GM19043 (cell line): ENCODE data around the gene ATXN2.
"Not testable (repeated sequence)": the region's sequence is repeated elsewhere in the genome, so short reads cannot be mapped to it uniquely, and the experiment has no call there.

Experiments
- ATAC-seq: cut with Tn5 transposase; IDR thresholded peaks from one replicate; pipeline ENCODE4 v1.9.1; 2021; ENCODE audit warnings: low read depth; ENCODE audit not compliant: unreplicated experiment

The ATXN2 gene

GRCh38 chr12:111578276-111578970 lies 20.7 kb downstream of the ATXN2 start:
- no peak for ATAC-seq

- no peak for ATAC-seq
Observed at GRCh38 chr12:111574797-111575443, 24.2 kb downstream of the ATXN2 start.

GRCh38 chr12:111573476-111573875 lies 25.6 kb downstream of the ATXN2 start:
- no peak for ATAC-seq

- no peak for ATAC-seq
Observed at GRCh38 chr12:111570084-111570961, 28.8 kb downstream of the ATXN2 start.

GRCh38 chr12:111569363-111570083 lies 29.6 kb downstream of the ATXN2 start:
- no peak for ATAC-seq

GRCh38 chr12:111560844-111561243 lies 38.3 kb downstream of the ATXN2 start:
- ATAC-seq = not testable (repeated sequence)

GRCh38 chr12:111558107-111558376 lies 41.1 kb downstream of the ATXN2 start:
- no peak for ATAC-seq

GRCh38 chr12:111557271-111558106 lies 41.6 kb downstream of the ATXN2 start:
- ATAC-seq = no peak

- ATAC-seq = no peak
Observed at GRCh38 chr12:111556676-111557075, 42.4 kb downstream of the ATXN2 start.

- not testable (repeated sequence) for ATAC-seq
Observed at GRCh38 chr12:111555313-111555712, 43.8 kb downstream of the ATXN2 start.

- ATAC-seq = no peak
Observed at GRCh38 chr12:111546758-111547383, 52.2 kb downstream of the ATXN2 start.

GRCh38 chr12:111546171-111546570 lies 52.9 kb downstream of the ATXN2 start:
- ATAC-seq = no peak

- ATAC-seq = no peak
Observed at GRCh38 chr12:111544032-111544431, 55.1 kb downstream of the ATXN2 start.

- no peak for ATAC-seq
Observed at GRCh38 chr12:111532751-111533150, 66.4 kb downstream of the ATXN2 start.

GRCh38 chr12:111529424-111530368 lies 69.4 kb downstream of the ATXN2 start:
- no peak for ATAC-seq

GRCh38 chr12:111523587-111524167 lies 75.4 kb downstream of the ATXN2 start:
- no peak for ATAC-seq

GRCh38 chr12:111521801-111522200 lies 77.3 kb downstream of the ATXN2 start:
- ATAC-seq = no peak

GRCh38 chr12:111519937-111520336 lies 79.2 kb downstream of the ATXN2 start:
- no peak for ATAC-seq
